ENCODE data around the gene MCM5.
A peak's percentile ranks its signal among the peaks of the same experiment; 100 is the strongest.

MCM5 gene

GRCh38 chr22:35399678-35400500 is at the start of gene MCM5:
Gene MCM5, plus strand, starts transcription at chr22:35400140. Its CDS starts 299 bp downstream, at chr22:35400439.
- Histone ChIP-seq H3K4me3 (replicated peaks; ENCODE audit: low read depth, low read length) (peak within 1 kb of the TSS; percentile 88), H3K27me3 (replicated peaks; ENCODE audit: control insufficient read depth, insufficient read depth, low read length) (no peaks in the 10 kb centered on the region), H3K36me3 (ENCODE audit: control insufficient read depth, insufficient read depth, low read length) (peaks cover 12% of the 10 kb centered on the region)
- DNase-seq (ENCODE audit: extremely low read depth, insufficient read length), result peak; percentile 98
- TF ChIP-seq CTCF (IDR thresholded peaks at IDR 0.05; ENCODE audit: insufficient read depth, low read length, poor library complexity, severe bottlenecking), result no peak

- peak overlapping the region; percentile 68 for H3K4me3 ChIP-seq (replicated peaks; ENCODE audit: low read depth, low read length)
- peak; percentile 83 for TF ChIP-seq CTCF (IDR thresholded peaks at IDR 0.05; ENCODE audit: insufficient read depth, low read length, poor library complexity, severe bottlenecking)
- DNase-seq (ENCODE audit: extremely low read depth, insufficient read length), result peak; percentile 84
- H3K36me3 ChIP-seq (ENCODE audit: control insufficient read depth, insufficient read depth, low read length), result peaks cover 2% of the 10 kb centered on the region; the same call in 1 of the 2 replicates
- H3K27me3 ChIP-seq (replicated peaks; ENCODE audit: control insufficient read depth, insufficient read depth, low read length), result no peaks in the 10 kb centered on the region
Observed at GRCh38 chr22:35350539-35351503, 49.1 kb upstream of the MCM5 start.

- Histone ChIP-seq H3K36me3 (ENCODE audit: control insufficient read depth, insufficient read depth, low read length) (no peaks in the 10 kb centered on the region), H3K4me3 (replicated peaks; ENCODE audit: low read depth, low read length) (no peak overlapping the region; the same call in 1 of the 2 replicates), H3K27me3 (replicated peaks; ENCODE audit: control insufficient read depth, insufficient read depth, low read length) (no peaks in the 10 kb centered on the region)
- TF ChIP-seq CTCF (IDR thresholded peaks at IDR 0.05; ENCODE audit: insufficient read depth, low read length, poor library complexity, severe bottlenecking), result peak; percentile 51
- peak; percentile 74 for DNase-seq (ENCODE audit: extremely low read depth, insufficient read length)
Observed at GRCh38 chr22:35352214-35353111, 47.5 kb upstream of the MCM5 start.

GRCh38 chr22:35353318-35353717 is 46.6 kb upstream of the MCM5 start:
- no peak overlapping the region for H3K4me3 ChIP-seq (replicated peaks; ENCODE audit: low read depth, low read length)
- no peak for TF ChIP-seq CTCF (IDR thresholded peaks at IDR 0.05; ENCODE audit: insufficient read depth, low read length, poor library complexity, severe bottlenecking)
- H3K27me3 ChIP-seq (replicated peaks; ENCODE audit: control insufficient read depth, insufficient read depth, low read length), result no peaks in the 10 kb centered on the region
- DNase-seq (ENCODE audit: extremely low read depth, insufficient read length), result no peak
- H3K36me3 ChIP-seq (ENCODE audit: control insufficient read depth, insufficient read depth, low read length), result no peaks in the 10 kb centered on the region

GRCh38 chr22:35354068-35354467 is 45.9 kb upstream of the MCM5 start:
- H3K4me3 ChIP-seq (replicated peaks; ENCODE audit: low read depth, low read length), result no peak overlapping the region
- H3K36me3 ChIP-seq (ENCODE audit: control insufficient read depth, insufficient read depth, low read length), result no peaks in the 10 kb centered on the region
- no peak for TF ChIP-seq CTCF (IDR thresholded peaks at IDR 0.05; ENCODE audit: insufficient read depth, low read length, poor library complexity, severe bottlenecking)
- DNase-seq (ENCODE audit: extremely low read depth, insufficient read length), result no peak
- no peaks in the 10 kb centered on the region for H3K27me3 ChIP-seq (replicated peaks; ENCODE audit: control insufficient read depth, insufficient read depth, low read length)

Measured in GM06990 (cell line).